Natural killer cell (primary cell): ENCODE measurements around the gene MUC5AC. TPM values are rescaled to one million over a fixed set of nuclear protein-coding genes. Genes with fewer than 3 reads are reported as not detected.

ENCODE experiments used
- ATAC-seq, 3 donors: fragments of 150-1000 bp in 2 of 3; fragments of 200-7000 bp in 1 of 3; cut with Tn5 transposase; 1 replicate in 1 of 3; 2 replicates in 2 of 3; pipeline ENCODE4 v1.10.0; 2021; ENCODE audit warnings: mild to moderate bottlenecking in 2 of 3, moderate library complexity in 2 of 3
- DNase-seq, 2 donors: peaks; one replicate each; pipeline versions ENCODE4 v3.0.0 to v3.0.0-alpha.2; 2013 to 2021; ENCODE audit warnings: mixed read lengths in 1 of 2
- H3K27ac ChIP-seq: one replicate; pipeline ENCODE4 v1.5.1; 2013; ENCODE audit warnings: mild to moderate bottlenecking, low read length
- H3K27me3 ChIP-seq: one replicate; pipeline ENCODE4 v1.6.1; 2013; ENCODE audit warnings: low read length; ENCODE audit not compliant: control insufficient read depth, insufficient read depth
- H3K36me3 ChIP-seq: one replicate; pipeline ENCODE4 v1.6.1; 2013; ENCODE audit warnings: low read length; ENCODE audit not compliant: control insufficient read depth, insufficient read depth
- H3K4me1 ChIP-seq: one replicate; pipeline ENCODE4 v1.6.1; 2013; ENCODE audit warnings: low read length; ENCODE audit not compliant: control insufficient read depth, insufficient read depth
- H3K4me3 ChIP-seq: one replicate; pipeline ENCODE4 v1.5.1; 2013; ENCODE audit warnings: low read length
- H3K9me3 ChIP-seq: one replicate; pipeline ENCODE4 v1.6.1; 2013; ENCODE audit warnings: low read length; ENCODE audit not compliant: control insufficient read depth, insufficient read depth
- H3K27ac Mint-ChIP-seq, 2 donors: one replicate each; pipeline ENCODE4 v1.8.0; 2022; ENCODE audit warnings: mild to moderate bottlenecking in 2 of 2, mixed read lengths in 2 of 2, moderate library complexity in 1 of 2
- H3K27me3 Mint-ChIP-seq, 2 donors: one replicate each; pipeline ENCODE4 v1.8.0; 2022; ENCODE audit warnings: low read depth in 2 of 2, mixed read lengths in 2 of 2
- H3K36me3 Mint-ChIP-seq: one replicate; pipeline ENCODE4 v1.8.0; 2022; ENCODE audit warnings: mixed read lengths
- H3K4me1 Mint-ChIP-seq, 2 donors: one replicate each; pipeline ENCODE4 v1.8.0; 2022; ENCODE audit warnings: mixed read lengths in 2 of 2
- H3K4me3 Mint-ChIP-seq: one replicate; pipeline ENCODE4 v1.8.0; 2022; ENCODE audit warnings: mild to moderate bottlenecking, moderate library complexity, mixed read lengths
- H3K9me3 Mint-ChIP-seq, 2 donors: one replicate each; pipeline ENCODE4 v1.8.0; 2022; ENCODE audit warnings: mixed read lengths in 2 of 2
- CTCF ChIP-seq: fragments of 200-600 bp; IDR thresholded peaks from one replicate; pipeline ENCODE4 v1.8.0; 2022; ENCODE audit warnings: antibody characterized with exemption
- WGBS: methylation state at CpG from one replicate; pipeline ENCODE4 v1.1.7; 2013; ENCODE audit warnings: missing lambda C conversion rate; ENCODE audit not compliant: insufficient coverage; 5-methylcytosine and 5-hydroxymethylcytosine counted together
- intact Hi-C: fragments of 100-400 bp; cut with micrococcal nuclease; formaldehyde crosslinking; loops from one replicate; pipeline ENCODE4 v1.14.2; 2022
- total RNA-seq, 4 donors: library from RNA; stranded (reverse); fragments of 120-200 nt in 1 of 4; gene quantifications; one replicate each; pipeline versions ENCODE4 v1.2.3 to v1.2.4, GENCODE V29; 2013 to 2022

MUC5AC gene
- total RNA-seq, 3 donors from 2014 or later (not counting 1 experiment from before 2014, with no cell fraction given): not detected

- no peaks in the 10 kb centered on the region for H3K27me3 Mint-ChIP-seq
- H3K27me3 ChIP-seq: no peaks in the 10 kb centered on the region
These were observed 71.8 kb downstream of the MUC5AC start for GRCh38 chr11:1229471-1230120.

GRCh38 chr11:1230121-1230455 is 72.3 kb downstream of the MUC5AC start:
- Histone ChIP-seq H3K9me3 (no peaks in the 10 kb centered on the region), H3K27me3 (no peaks in the 10 kb centered on the region), H3K4me3 (no peak overlapping the region), H3K36me3 (no peaks in the 10 kb centered on the region), H3K4me1 (no peaks in the 10 kb centered on the region), H3K27ac (no peak overlapping the region)
- ATAC-seq (no peak), DNase-seq (no peak)
- no peak overlapping the region for H3K27ac Mint-ChIP-seq
- no peak overlapping the region for H3K4me3 Mint-ChIP-seq
- H3K4me1 Mint-ChIP-seq: no peaks in the 10 kb centered on the region
- WGBS: 83% methylated on average over 5 of the region's 5 CpGs
- no peaks in the 10 kb centered on the region for H3K9me3 Mint-ChIP-seq
- H3K36me3 Mint-ChIP-seq: no peaks in the 10 kb centered on the region
- no peaks in the 10 kb centered on the region for H3K27me3 Mint-ChIP-seq
- no peak for TF ChIP-seq CTCF
- intact Hi-C loops: no loop called here

More at GRCh38 chr11:1229471-1230120, 71.8 kb downstream of the MUC5AC start:
- Histone ChIP-seq H3K27ac (no peak overlapping the region), H3K4me1 (no peaks in the 10 kb centered on the region), H3K9me3 (no peaks in the 10 kb centered on the region), H3K4me3 (no peak overlapping the region), H3K36me3 (no peaks in the 10 kb centered on the region)
- intact Hi-C loops: no loop called here
- no peaks in the 10 kb centered on the region for H3K9me3 Mint-ChIP-seq
- H3K4me1 Mint-ChIP-seq: no peaks in the 10 kb centered on the region
- no peaks in the 10 kb centered on the region for H3K36me3 Mint-ChIP-seq
- no peak for DNase-seq
- WGBS: 92% methylated on average over 26 of the region's 27 CpGs
- no peak for TF ChIP-seq CTCF
- no peak overlapping the region for H3K4me3 Mint-ChIP-seq
- no peak overlapping the region for H3K27ac Mint-ChIP-seq
- ATAC-seq: no peak

- intact Hi-C loops: no loop called here
- ATAC-seq: no peak
- no peak overlapping the region for H3K27ac ChIP-seq
These were observed 73.0 kb downstream of the MUC5AC start for GRCh38 chr11:1230456-1231395.

More at GRCh38 chr11:1230456-1231395, 73.0 kb downstream of the MUC5AC start:
- H3K9me3 ChIP-seq: no peaks in the 10 kb centered on the region
- no peaks in the 10 kb centered on the region for H3K4me1 ChIP-seq
- WGBS: 86% methylated on average over 44 of the region's 45 CpGs
- Mint-ChIP-seq H3K27me3 (no peaks in the 10 kb centered on the region), H3K4me3 (no peak overlapping the region), H3K27ac (no peak overlapping the region), H3K4me1 (no peaks in the 10 kb centered on the region), H3K36me3 (no peaks in the 10 kb centered on the region), H3K9me3 (no peaks in the 10 kb centered on the region)
- no peaks in the 10 kb centered on the region for H3K27me3 ChIP-seq
- DNase-seq: no peak
- H3K4me3 ChIP-seq: no peak overlapping the region
- TF ChIP-seq CTCF: no peak
- no peaks in the 10 kb centered on the region for H3K36me3 ChIP-seq
